PC-9 (cell line): Measurements from ENCODE around the gene GYG1.

Experiments used
- CTCF ChIP-seq: fragments of 200-600 bp; sonication (generic); conservative IDR thresholded peaks from 2 replicates; pipeline ENCODE4 v1.6.1; 2017; ENCODE audit warnings: mixed run types, antibody characterized with exemption, mild to moderate bottlenecking, moderate library complexity
- EZH2 ChIP-seq: fragments of 200-600 bp; sonication (generic); IDR thresholded peaks from 2 replicates; pipeline ENCODE4 v1.8.0; 2017; ENCODE audit warnings: antibody characterized with exemption, low read depth

DNA sequence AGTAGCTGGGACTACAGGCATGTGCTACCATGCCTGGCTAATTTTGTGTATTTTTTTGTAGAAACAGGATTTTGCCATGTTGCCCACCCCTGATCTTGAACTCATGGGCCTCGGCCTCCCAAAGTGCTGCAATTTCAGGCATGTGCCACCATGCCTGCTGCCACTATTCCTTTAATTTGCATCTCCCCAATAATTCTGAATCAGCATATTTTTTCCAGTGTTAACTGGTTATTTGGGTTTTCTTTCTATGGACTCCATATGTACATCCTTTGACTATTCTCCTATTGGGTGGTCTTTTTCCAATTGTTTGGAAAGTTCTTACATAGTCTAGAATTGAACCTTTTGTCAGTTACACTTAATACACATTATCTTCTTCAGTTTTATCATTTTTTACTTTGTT, 66.9 kb downstream of the GYG1 start:
- no peak for TF ChIP-seq CTCF
- no peak for TF ChIP-seq EZH2
